ENCODE data around the gene GJB4. TPM values are rescaled to one million over a fixed set of nuclear protein-coding genes. Genes with fewer than 3 reads are reported as not detected.

GJB4 gene
- polyA plus RNA-seq, 3 donors: not detected

DNA sequence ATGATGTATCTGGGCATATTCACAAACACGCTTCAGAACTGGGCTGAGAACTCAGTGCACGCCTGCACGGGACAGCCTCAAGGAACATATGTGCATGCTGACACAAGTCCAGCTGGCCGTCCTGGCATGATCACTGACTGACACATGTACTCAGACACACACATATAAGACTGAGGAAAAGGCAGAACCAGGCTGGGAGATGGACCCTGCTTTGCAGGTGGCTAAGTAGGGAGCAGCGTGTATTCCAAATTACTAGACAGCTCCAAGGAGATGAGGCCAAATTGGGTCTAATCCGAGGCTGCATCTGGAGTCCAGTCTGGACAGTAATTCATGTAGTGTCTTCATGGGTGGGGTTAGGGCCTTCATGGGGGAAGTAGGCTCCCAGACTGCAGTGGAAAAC lies 46.1 kb upstream of the GJB4 start:
- H3K4me3 ChIP-seq (replicated peaks in 1 of 3; ENCODE audit: low read depth in 2 of 3, low read length in 3 of 3): no peak overlapping the region
- no peak for TF ChIP-seq CTCF (IDR thresholded peaks at IDR 0.05)
- no peak overlapping the region for H3K4me3 Mint-ChIP-seq

DNA sequence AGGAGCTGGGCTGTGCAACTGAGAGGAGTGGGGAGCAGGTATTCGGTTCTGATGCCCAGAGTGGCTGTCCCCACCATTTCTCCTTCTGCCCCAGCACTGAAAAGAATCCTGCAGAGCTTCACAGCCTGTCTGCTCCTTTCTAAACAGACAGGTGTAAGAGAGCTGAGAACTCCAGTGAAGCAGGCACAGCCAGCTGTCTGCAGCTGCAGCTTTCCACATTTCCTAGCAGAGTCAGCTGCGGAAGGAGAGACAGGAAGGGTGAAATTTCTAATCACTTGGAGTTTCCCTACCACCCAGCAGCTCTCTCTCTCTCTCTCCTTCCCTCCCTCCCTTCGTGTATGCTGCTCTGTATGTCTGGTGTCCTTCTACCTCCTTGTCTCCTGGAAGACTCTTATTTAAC lies 45.2 kb upstream of the GJB4 start:
- TF ChIP-seq CTCF (IDR thresholded peaks at IDR 0.05): no peak
- no peak overlapping the region for H3K4me3 Mint-ChIP-seq
- H3K36me3 Mint-ChIP-seq: no peaks in the 10 kb centered on the region
- Histone ChIP-seq H3K36me3 (replicated peaks in 1 of 2; ENCODE audit: control insufficient read depth in 1 of 2, insufficient read depth in 2 of 2, low read length in 2 of 2) (no peaks in the 10 kb centered on the region), H3K9ac (ENCODE audit: insufficient read depth, low read length, poor library complexity, severe bottlenecking) (no peak overlapping the region), H3K4me2 (replicated peaks; ENCODE audit: extremely low read depth, low read length, poor library complexity, severe bottlenecking) (no peak overlapping the region), H2AFZ (ENCODE audit: insufficient read depth, low read depth, low read length, poor library complexity, severe bottlenecking) (no peak overlapping the region), H3K4me1 (ENCODE audit: control insufficient read depth in 1 of 2, insufficient read depth in 2 of 2, low read length in 2 of 2) (no peaks in the 10 kb centered on the region), H3K79me2 (ENCODE audit: insufficient read depth, low read length) (no peaks in the 10 kb centered on the region), H3K27me3 (ENCODE audit: control insufficient read depth in 2 of 2, insufficient read depth in 2 of 2, low read length in 2 of 2) (no peaks in the 10 kb centered on the region), H3K27ac (ENCODE audit: low read depth in 1 of 2, low read length in 2 of 2) (no peak overlapping the region), H3K9me3 (replicated peaks in 1 of 2; ENCODE audit: control insufficient read depth in 1 of 2, insufficient read depth in 1 of 2, low read length in 2 of 2) (no peaks in the 10 kb centered on the region), H4K20me1 (ENCODE audit: insufficient read depth, low read length) (no peaks in the 10 kb centered on the region), H3K4me3 (replicated peaks in 1 of 3; ENCODE audit: low read depth in 2 of 3, low read length in 3 of 3) (no peak overlapping the region)
- no peak for DNase-seq
- H3K27me3 Mint-ChIP-seq (ENCODE audit: low read depth in 3 of 3): peaks cover 5 to 9% (median 5%) of the 10 kb centered on the region in 3 donors
- intact Hi-C loops (cut with micrococcal nuclease): no loop called here
- no peaks in the 10 kb centered on the region for H3K4me1 Mint-ChIP-seq
- H3K27ac Mint-ChIP-seq: no peak overlapping the region
- peaks cover 0 to 12% (median 0%) of the 10 kb centered on the region in 7 donors for H3K9me3 Mint-ChIP-seq
- 25% methylated on average over 1 of the region's 3 CpGs for WGBS (ENCODE audit: insufficient coverage)

More for the DNA sequence above, 46.1 kb upstream of the GJB4 start:
- H3K9ac ChIP-seq (ENCODE audit: insufficient read depth, low read length, poor library complexity, severe bottlenecking): no peak overlapping the region
- no peaks in the 10 kb centered on the region for H3K79me2 ChIP-seq (ENCODE audit: insufficient read depth, low read length)
- H4K20me1 ChIP-seq (ENCODE audit: insufficient read depth, low read length): no peaks in the 10 kb centered on the region
- H3K9me3 Mint-ChIP-seq: peaks cover 0 to 11% (median 0%) of the 10 kb centered on the region in 7 donors
- no peak overlapping the region for H2AFZ ChIP-seq (ENCODE audit: insufficient read depth, low read depth, low read length, poor library complexity, severe bottlenecking)
- H3K9me3 ChIP-seq (replicated peaks in 1 of 2; ENCODE audit: control insufficient read depth in 1 of 2, insufficient read depth in 1 of 2, low read length in 2 of 2): no peaks in the 10 kb centered on the region
- no peak overlapping the region for H3K27ac Mint-ChIP-seq
- H3K4me1 ChIP-seq (ENCODE audit: control insufficient read depth in 1 of 2, insufficient read depth in 2 of 2, low read length in 2 of 2): no peaks in the 10 kb centered on the region
- intact Hi-C loops (cut with micrococcal nuclease): no loop called here
- no peaks in the 10 kb centered on the region for H3K36me3 ChIP-seq (replicated peaks in 1 of 2; ENCODE audit: control insufficient read depth in 1 of 2, insufficient read depth in 2 of 2, low read length in 2 of 2)
- no peaks in the 10 kb centered on the region for H3K36me3 Mint-ChIP-seq
- WGBS (ENCODE audit: insufficient coverage): 83% methylated on average over 4 of the region's 6 CpGs
- H3K4me1 Mint-ChIP-seq: no peaks in the 10 kb centered on the region
- no peak for DNase-seq
- peaks cover 5 to 9% (median 6%) of the 10 kb centered on the region in 3 donors for H3K27me3 Mint-ChIP-seq (ENCODE audit: low read depth in 3 of 3)
- no peak overlapping the region for H3K27ac ChIP-seq (ENCODE audit: low read depth in 1 of 2, low read length in 2 of 2)
- no peaks in the 10 kb centered on the region for H3K27me3 ChIP-seq (ENCODE audit: control insufficient read depth in 2 of 2, insufficient read depth in 2 of 2, low read length in 2 of 2)
- H3K4me2 ChIP-seq (replicated peaks; ENCODE audit: extremely low read depth, low read length, poor library complexity, severe bottlenecking): no peak overlapping the region

All from CD14-positive monocyte (primary cell).